GM12891 (cell line): ENCODE measurements around the gene NUCB2.

Source experiments
- POLR2A ChIP-seq: IDR thresholded peaks from 2 replicates; pipeline ENCODE4 v1.6.1; 2011; ENCODE audit warnings: low read depth, low read length, control low read depth
- POLR2AphosphoS5 ChIP-seq: IDR thresholded peaks from 2 replicates; pipeline ENCODE4 v1.6.1; 2011; ENCODE audit warnings: low read depth, low read length, control low read depth

- TF ChIP-seq POLR2A: no peak
- TF ChIP-seq POLR2AphosphoS5: no peak
Observed at GRCh38 chr11:17273211-17273610, 3.3 kb upstream of the NUCB2 start.
